Natural killer cell (primary cell): ENCODE results near the gene STK39. TPM values are rescaled to one million over a fixed set of nuclear protein-coding genes. Genes with fewer than 3 reads are reported as not detected.
"Not testable (repeated sequence)": the region's sequence is repeated elsewhere in the genome, so short reads cannot be mapped to it uniquely, and the experiment has no call there.

Experiments used
- ATAC-seq, 3 donors: fragments of 150-1000 bp in 2 of 3; fragments of 200-7000 bp in 1 of 3; cut with Tn5 transposase; 1 replicate in 1 of 3; 2 replicates in 2 of 3; pipeline ENCODE4 v1.10.0; 2021; ENCODE audit warnings: mild to moderate bottlenecking in 2 of 3, moderate library complexity in 2 of 3
- DNase-seq, 2 donors: peaks; one replicate each; pipeline versions ENCODE4 v3.0.0 to v3.0.0-alpha.2; 2013 to 2021; ENCODE audit warnings: mixed read lengths in 1 of 2
- H3K27ac ChIP-seq: one replicate; pipeline ENCODE4 v1.5.1; 2013; ENCODE audit warnings: mild to moderate bottlenecking, low read length
- H3K27me3 ChIP-seq: one replicate; pipeline ENCODE4 v1.6.1; 2013; ENCODE audit warnings: low read length; ENCODE audit not compliant: control insufficient read depth, insufficient read depth
- H3K36me3 ChIP-seq: one replicate; pipeline ENCODE4 v1.6.1; 2013; ENCODE audit warnings: low read length; ENCODE audit not compliant: control insufficient read depth, insufficient read depth
- H3K4me1 ChIP-seq: one replicate; pipeline ENCODE4 v1.6.1; 2013; ENCODE audit warnings: low read length; ENCODE audit not compliant: control insufficient read depth, insufficient read depth
- H3K4me3 ChIP-seq: one replicate; pipeline ENCODE4 v1.5.1; 2013; ENCODE audit warnings: low read length
- H3K9me3 ChIP-seq: one replicate; pipeline ENCODE4 v1.6.1; 2013; ENCODE audit warnings: low read length; ENCODE audit not compliant: control insufficient read depth, insufficient read depth
- H3K27ac Mint-ChIP-seq, 2 donors: one replicate each; pipeline ENCODE4 v1.8.0; 2022; ENCODE audit warnings: mild to moderate bottlenecking in 2 of 2, mixed read lengths in 2 of 2, moderate library complexity in 1 of 2
- H3K27me3 Mint-ChIP-seq, 2 donors: one replicate each; pipeline ENCODE4 v1.8.0; 2022; ENCODE audit warnings: low read depth in 2 of 2, mixed read lengths in 2 of 2
- H3K36me3 Mint-ChIP-seq: one replicate; pipeline ENCODE4 v1.8.0; 2022; ENCODE audit warnings: mixed read lengths
- H3K4me1 Mint-ChIP-seq, 2 donors: one replicate each; pipeline ENCODE4 v1.8.0; 2022; ENCODE audit warnings: mixed read lengths in 2 of 2
- H3K4me3 Mint-ChIP-seq: one replicate; pipeline ENCODE4 v1.8.0; 2022; ENCODE audit warnings: mild to moderate bottlenecking, moderate library complexity, mixed read lengths
- H3K9me3 Mint-ChIP-seq, 2 donors: one replicate each; pipeline ENCODE4 v1.8.0; 2022; ENCODE audit warnings: mixed read lengths in 2 of 2
- WGBS: methylation state at CpG from one replicate; pipeline ENCODE4 v1.1.7; 2013; ENCODE audit warnings: missing lambda C conversion rate; ENCODE audit not compliant: insufficient coverage; 5-methylcytosine and 5-hydroxymethylcytosine counted together
- intact Hi-C: fragments of 100-400 bp; cut with micrococcal nuclease; formaldehyde crosslinking; loops from one replicate; pipeline ENCODE4 v1.14.2; 2022
- total RNA-seq, 4 donors: library from RNA; stranded (reverse); fragments of 120-200 nt in 1 of 4; gene quantifications; one replicate each; pipeline versions ENCODE4 v1.2.3 to v1.2.4, GENCODE V29; 2013 to 2022
- TF ChIP-seq, protein P1 (sequence below): fragments of 200-600 bp; IDR thresholded peaks from one replicate; pipeline ENCODE4 v1.8.0; 2022; ENCODE audit warnings: antibody characterized with exemption

Gene STK39
- total RNA-seq, 3 donors from 2014 or later (not counting 1 experiment from before 2014, with no cell fraction given): 53.3 to 79.3 (median 66.6) TPM

DNA sequence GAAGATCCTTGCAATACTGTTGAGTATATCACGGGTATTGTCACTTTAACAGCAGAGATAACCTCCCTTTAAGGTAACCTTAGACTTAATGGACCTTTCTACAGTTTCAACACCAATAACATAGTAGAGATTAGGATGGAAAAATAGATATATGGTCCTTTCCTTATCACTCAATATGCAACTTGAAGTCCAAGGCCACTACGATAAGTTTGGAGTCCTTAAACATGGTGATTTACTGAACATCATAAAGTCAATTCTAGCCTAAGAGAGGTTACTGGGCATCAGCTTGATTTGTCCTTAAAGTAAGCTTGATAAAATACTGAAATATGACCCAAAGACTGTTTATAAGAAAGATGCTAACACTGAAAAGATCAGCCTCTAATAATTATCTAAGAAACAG is 203.2 kb downstream of the STK39 start:
- H3K4me1 Mint-ChIP-seq: peaks cover 64 to 67% of the 10 kb centered on the region in 2 donors
- intact Hi-C loops: no loop called here
- whole genome bisulfite sequencing: 78% methylated on average over 1 of the region's 2 CpGs

DNA sequence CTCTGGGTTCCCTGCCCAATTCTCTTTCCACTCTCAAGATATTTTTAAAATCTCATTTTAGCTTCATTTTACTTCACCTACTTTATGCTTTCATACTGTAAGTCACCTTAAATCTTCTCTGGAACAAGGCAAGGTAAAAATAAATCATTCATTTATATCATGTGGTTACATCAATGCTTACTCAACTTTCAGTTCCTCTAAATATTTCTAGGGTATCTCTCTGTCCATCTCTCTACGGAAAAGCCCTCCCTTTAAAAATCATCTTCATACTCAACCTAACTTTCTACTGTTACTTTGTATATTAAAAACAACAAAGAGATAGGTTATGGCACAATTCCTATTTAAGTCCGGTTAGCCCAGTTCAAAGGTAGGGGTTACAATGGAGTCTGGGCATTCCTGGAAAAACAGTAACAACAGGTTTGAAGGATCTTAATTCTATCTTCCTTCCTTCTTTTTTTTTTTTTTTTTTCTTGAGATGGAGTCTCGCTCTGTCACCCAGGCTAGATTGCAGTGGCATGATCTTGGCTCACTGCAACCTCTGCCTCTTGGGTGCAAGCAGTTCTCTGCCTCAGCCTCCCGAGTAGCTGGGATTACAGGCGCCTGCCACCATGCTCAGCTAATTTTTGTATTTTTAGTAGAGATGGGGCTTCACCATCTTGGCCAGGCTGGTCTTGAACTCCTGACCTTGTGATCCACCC is 205.1 kb downstream of the STK39 start:
- H3K27me3 Mint-ChIP-seq, H3K27me3 ChIP-seq, H3K4me3 Mint-ChIP-seq, H3K4me1 ChIP-seq, H3K27ac ChIP-seq, H3K4me3 ChIP-seq, H3K9me3 Mint-ChIP-seq, H3K9me3 ChIP-seq, ATAC-seq, H3K36me3 Mint-ChIP-seq, intact Hi-C loops, DNase-seq: not testable (repeated sequence)
- H3K4me1 Mint-ChIP-seq: peaks cover 70 to 74% of the 10 kb centered on the region in 2 donors
- peaks cover 10% of the 10 kb centered on the region for H3K36me3 ChIP-seq
- peak overlapping the region in 1 of 2 donors; percentile 41 for H3K27ac Mint-ChIP-seq
- 53% methylated on average over 3 of the region's 5 CpGs for WGBS

More for the DNA sequence above, 203.2 kb downstream of the STK39 start:
- no peaks in the 10 kb centered on the region for H3K9me3 ChIP-seq
- no peak overlapping the region for H3K4me3 Mint-ChIP-seq
- H3K27ac Mint-ChIP-seq: peak overlapping the region in 1 of 2 donors; percentile 44
- peaks cover 10% of the 10 kb centered on the region for H3K36me3 ChIP-seq
- H3K4me1 ChIP-seq: no peaks in the 10 kb centered on the region
- no peak for DNase-seq
- H3K4me3 ChIP-seq: no peak overlapping the region
- H3K9me3 Mint-ChIP-seq: no peaks in the 10 kb centered on the region
- H3K27me3 Mint-ChIP-seq: no peaks in the 10 kb centered on the region
- no peaks in the 10 kb centered on the region for H3K36me3 Mint-ChIP-seq
- ATAC-seq: no peak
- TF ChIP-seq, protein P1, sequence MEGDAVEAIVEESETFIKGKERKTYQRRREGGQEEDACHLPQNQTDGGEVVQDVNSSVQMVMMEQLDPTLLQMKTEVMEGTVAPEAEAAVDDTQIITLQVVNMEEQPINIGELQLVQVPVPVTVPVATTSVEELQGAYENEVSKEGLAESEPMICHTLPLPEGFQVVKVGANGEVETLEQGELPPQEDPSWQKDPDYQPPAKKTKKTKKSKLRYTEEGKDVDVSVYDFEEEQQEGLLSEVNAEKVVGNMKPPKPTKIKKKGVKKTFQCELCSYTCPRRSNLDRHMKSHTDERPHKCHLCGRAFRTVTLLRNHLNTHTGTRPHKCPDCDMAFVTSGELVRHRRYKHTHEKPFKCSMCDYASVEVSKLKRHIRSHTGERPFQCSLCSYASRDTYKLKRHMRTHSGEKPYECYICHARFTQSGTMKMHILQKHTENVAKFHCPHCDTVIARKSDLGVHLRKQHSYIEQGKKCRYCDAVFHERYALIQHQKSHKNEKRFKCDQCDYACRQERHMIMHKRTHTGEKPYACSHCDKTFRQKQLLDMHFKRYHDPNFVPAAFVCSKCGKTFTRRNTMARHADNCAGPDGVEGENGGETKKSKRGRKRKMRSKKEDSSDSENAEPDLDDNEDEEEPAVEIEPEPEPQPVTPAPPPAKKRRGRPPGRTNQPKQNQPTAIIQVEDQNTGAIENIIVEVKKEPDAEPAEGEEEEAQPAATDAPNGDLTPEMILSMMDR: no peak
- H3K27me3 ChIP-seq: no peaks in the 10 kb centered on the region
- no peak overlapping the region for H3K27ac ChIP-seq

DNA sequence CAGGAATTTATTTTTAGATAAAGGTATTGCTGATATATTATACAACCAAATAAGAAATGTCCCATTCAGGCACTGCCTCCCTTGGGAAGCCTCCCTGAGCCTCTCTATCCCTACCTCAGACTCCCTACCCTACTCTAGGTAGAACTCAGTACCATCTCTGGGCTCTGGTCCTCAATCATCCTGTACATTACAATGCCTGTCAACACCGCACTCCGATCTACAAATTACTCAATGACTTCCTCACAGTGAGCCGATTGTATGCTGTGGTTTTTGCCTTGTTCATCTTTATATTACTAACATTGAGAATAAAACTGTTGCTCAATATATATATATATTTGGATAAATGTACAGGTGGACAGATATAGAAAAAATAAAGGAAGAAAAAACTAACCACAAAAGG is 207.5 kb downstream of the STK39 start:
- peak in 1 of 3 donors; percentile 38 for ATAC-seq
- TF ChIP-seq, protein P1: no peak
- Mint-ChIP-seq H3K27ac (peak overlapping the region in 1 of 2 donors; percentile 17), H3K4me3 (no peak overlapping the region), H3K27me3 (no peaks in the 10 kb centered on the region), H3K36me3 (no peaks in the 10 kb centered on the region), H3K9me3 (no peaks in the 10 kb centered on the region), H3K4me1 (peaks cover 65 to 73% of the 10 kb centered on the region in 2 donors)
- no peak overlapping the region for H3K4me3 ChIP-seq
- no peaks in the 10 kb centered on the region for H3K9me3 ChIP-seq
- 60% methylated on average over 2 of the region's 3 CpGs for WGBS
- DNase-seq: no peak
- H3K27ac ChIP-seq: no peak overlapping the region
- H3K27me3 ChIP-seq: no peaks in the 10 kb centered on the region
- peaks cover 7% of the 10 kb centered on the region for H3K36me3 ChIP-seq
- H3K4me1 ChIP-seq: no peaks in the 10 kb centered on the region
- intact Hi-C loops: no loop called here

DNA sequence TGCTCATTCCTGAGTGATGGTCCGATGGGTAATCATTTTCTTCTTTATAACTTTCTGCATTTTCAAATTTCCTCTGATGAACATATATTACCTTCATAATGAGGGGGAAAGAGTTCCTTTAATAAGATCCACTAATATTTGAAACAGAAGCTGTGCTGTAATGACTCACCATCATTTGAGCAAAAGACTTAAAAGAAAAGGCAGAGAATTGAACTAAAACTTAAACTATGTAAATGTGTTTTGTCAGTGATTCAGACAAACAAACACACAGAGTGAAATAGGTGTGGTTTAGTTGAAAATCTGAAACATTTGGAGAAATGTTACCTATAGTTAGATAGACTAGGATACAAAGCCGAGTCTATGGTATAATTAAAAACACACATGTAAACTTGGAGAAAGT is 209.6 kb downstream of the STK39 start:
- Histone ChIP-seq H3K4me3 (no peak overlapping the region), H3K27ac (no peak overlapping the region), H3K36me3 (peaks cover 7% of the 10 kb centered on the region), H3K9me3 (no peaks in the 10 kb centered on the region), H3K4me1 (no peaks in the 10 kb centered on the region), H3K27me3 (no peaks in the 10 kb centered on the region)
- ATAC-seq (no peak), DNase-seq (no peak)
- TF ChIP-seq, protein P1: no peak
- Mint-ChIP-seq H3K4me1 (peaks cover 49 to 56% of the 10 kb centered on the region in 2 donors), H3K9me3 (no peaks in the 10 kb centered on the region), H3K27me3 (no peaks in the 10 kb centered on the region), H3K4me3 (no peak overlapping the region), H3K27ac (no peak overlapping the region), H3K36me3 (no peaks in the 10 kb centered on the region)
- WGBS: 100% methylated on average over 1 of the region's 2 CpGs
- intact Hi-C loops: no loop called here
